Caco-2 (cell line): ENCODE measurements around the gene HNF4A. TPM values are rescaled to one million over a fixed set of nuclear protein-coding genes. Genes with fewer than 3 reads are reported as not detected.

Experiments
- BruUV-seq: library from RNA; stranded (reverse); fragments of 400-500 nt; replicated peaks from 2 replicates; lab custom pipeline; 2021; lab: Mats Ljungman, UMichigan
- CTCF ChIA-PET: fragments of 300-600 bp; sonication (Branson Sonifier 250); formaldehyde crosslinking; loops from one replicate; lab custom pipeline; 2022; ENCODE audit warnings: antibody characterized with exemption; lab: Charles Lee
- POLR2A ChIA-PET: fragments of 300-600 bp; sonication (Branson Sonifier 250); formaldehyde crosslinking; loops from one replicate; lab custom pipeline; 2022; ENCODE audit warnings: antibody characterized with exemption; lab: Charles Lee
- DNase-seq, 2 experiments: peaks; one replicate each; pipeline versions ENCODE4 v3.0.0 to v3.0.0-alpha.2; 2020 to 2022
- H3K27me3 ChIP-seq: replicated peaks from 2 replicates; pipeline ENCODE4 v1.6.0; 2011; ENCODE audit warnings: low read length; ENCODE audit not compliant: control insufficient read depth, insufficient read depth
- H3K36me3 ChIP-seq: 2 replicates; pipeline ENCODE4 v1.5.1; 2011; ENCODE audit warnings: low read length; ENCODE audit not compliant: control insufficient read depth, insufficient read depth
- H3K4me1 ChIP-seq: fragments of 250-450 bp; sonication (Bioruptor Pico); 2 replicates; pipeline ENCODE4 v1.5.1; 2020; ENCODE audit warnings: mild to moderate bottlenecking
- H3K4me3 ChIP-seq: 2 replicates; pipeline ENCODE4 v1.5.1; 2011; ENCODE audit warnings: low read depth, mild to moderate bottlenecking, control low read depth, low read length
- H3K9me3 ChIP-seq: fragments of 250-450 bp; sonication (Bioruptor Pico); 2 replicates; pipeline ENCODE4 v1.5.1; 2020; ENCODE audit warnings: mild to moderate bottlenecking, moderate library complexity
- H3K27ac Mint-ChIP-seq: one replicate; pipeline ENCODE4 v1.8.0; 2022; ENCODE audit warnings: mixed read lengths; ENCODE audit not compliant: unreplicated experiment
- H3K27me3 Mint-ChIP-seq: one replicate; pipeline ENCODE4 v1.8.0; 2022; ENCODE audit warnings: mixed read lengths; ENCODE audit not compliant: insufficient read depth, unreplicated experiment
- H3K36me3 Mint-ChIP-seq: one replicate; pipeline ENCODE4 v1.8.0; 2022; ENCODE audit warnings: mild to moderate bottlenecking, mixed read lengths; ENCODE audit not compliant: insufficient read depth, unreplicated experiment
- H3K4me1 Mint-ChIP-seq: one replicate; pipeline ENCODE4 v1.8.0; 2022; ENCODE audit warnings: low read depth, mixed read lengths; ENCODE audit not compliant: unreplicated experiment
- H3K4me3 Mint-ChIP-seq: one replicate; pipeline ENCODE4 v1.8.0; 2022; ENCODE audit warnings: mild to moderate bottlenecking, moderate library complexity, mixed read lengths; ENCODE audit not compliant: unreplicated experiment
- H3K9me3 Mint-ChIP-seq: one replicate; pipeline ENCODE4 v1.8.0; 2022; ENCODE audit warnings: mixed read lengths; ENCODE audit not compliant: unreplicated experiment
- CTCF ChIP-seq, 2 experiments: fragments of 200-600 bp in 1 of 2; IDR thresholded peaks; 1 replicate in 1 of 2; 2 replicates in 1 of 2; pipeline versions ENCODE4 v1.5.1 to v1.8.0; 2011 to 2022; ENCODE audit warnings: antibody characterized with exemption in 1 of 2, control low read depth in 1 of 2, inconsistent platforms in 1 of 2, low read depth in 1 of 2, low read length in 1 of 2, mild to moderate bottlenecking in 1 of 2, moderate library complexity in 1 of 2; ENCODE audit not compliant: insufficient read depth in 1 of 2, severe bottlenecking in 1 of 2, unreplicated experiment in 1 of 2
- intact Hi-C: fragments of 100-400 bp; cut with micrococcal nuclease; formaldehyde crosslinking; loops from one replicate; pipeline ENCODE4 v1.10.0; 2022; ENCODE audit not compliant: unreplicated experiment
- microRNA-seq: library from miRNA; unstranded; fragments of <30 nt; microRNA quantifications from one replicate; pipeline ENCODE4 v1.2.0, GENCODE V29; 2022
- total RNA-seq: library from RNA; stranded (reverse); gene quantifications from 2 replicates; pipeline ENCODE4 v1.2.3, GENCODE V29; 2022

HNF4A gene
- total RNA-seq, 1 experiment from 2014 or later: 292 TPM

GRCh38 chr20:44483112-44483511 lies 127.6 kb downstream of the HNF4A start:
- Histone ChIP-seq H3K4me1 (no peaks in the 10 kb centered on the region), H3K4me3 (no peak overlapping the region), H3K9me3 (no peaks in the 10 kb centered on the region), H3K36me3 (peaks cover 3% of the 10 kb centered on the region), H3K27me3 (no peaks in the 10 kb centered on the region)
- ChIA-PET CTCF (interaction anchor here (0.8 kb wide), 1 partner anchor 266 kb away, joined by 3 read pairs; no protein-coding TSS in a partner anchor), POLR2A (no interaction called here)
- intact Hi-C loops: no loop called here
- H3K27ac Mint-ChIP-seq: no peak overlapping the region
- H3K9me3 Mint-ChIP-seq: no peaks in the 10 kb centered on the region
- no peaks in the 10 kb centered on the region for H3K27me3 Mint-ChIP-seq
- TF ChIP-seq CTCF (IDR thresholded peaks at IDR 0.05; ENCODE audit: insufficient read depth in 1 of 2, low read depth in 1 of 2, low read length in 1 of 2, severe bottlenecking in 1 of 2, unreplicated experiment in 1 of 2): no peak
- no peak for DNase-seq
- H3K4me1 Mint-ChIP-seq: no peaks in the 10 kb centered on the region
- peaks cover 68% of the 10 kb centered on the region for H3K36me3 Mint-ChIP-seq
- BruUV-seq: no TSS peak
- H3K4me3 Mint-ChIP-seq: no peak overlapping the region

Small RNA genes lying within 50 kb of the gene (microRNA-seq; reads per million reads assigned to microRNA genes)
- 1.5 reads per million for gene MIR3646

Other genes starting within 250 kb of the HNF4A start
- 10.5 and 11.1 TPM in 2 replicates for gene JPH2, start 168.5 kb upstream of the HNF4A start, total RNA-seq
- 79.7 and 82.3 TPM in 2 replicates for gene OSER1, start 144.9 kb upstream of the HNF4A start, total RNA-seq
- gene GDAP1L1, start 108.4 kb upstream of the HNF4A start, total RNA-seq: 2.5 and 4.2 TPM in 2 replicates
- 13.9 and 14.4 TPM in 2 replicates for gene FITM2, start 44.5 kb upstream of the HNF4A start, total RNA-seq
- not detected in 2 replicates for gene R3HDML, start 18.7 kb upstream of the HNF4A start, total RNA-seq
- gene TTPAL, start 120.2 kb downstream of the HNF4A start, total RNA-seq: 53.9 and 54.6 TPM in 2 replicates
- 179 and 185 TPM in 2 replicates for gene SERINC3, start 166.4 kb downstream of the HNF4A start, total RNA-seq
- gene PKIG, start 226.9 kb downstream of the HNF4A start, total RNA-seq: 25.9 and 29.5 TPM in 2 replicates